Measurements from ENCODE around the gene CNBD2. TPM values are rescaled to one million over a fixed set of nuclear protein-coding genes. Genes with fewer than 3 reads are reported as not detected.

CNBD2 gene
- total RNA-seq, 1 experiment from 2014 or later, result 3.1 TPM

DNA sequence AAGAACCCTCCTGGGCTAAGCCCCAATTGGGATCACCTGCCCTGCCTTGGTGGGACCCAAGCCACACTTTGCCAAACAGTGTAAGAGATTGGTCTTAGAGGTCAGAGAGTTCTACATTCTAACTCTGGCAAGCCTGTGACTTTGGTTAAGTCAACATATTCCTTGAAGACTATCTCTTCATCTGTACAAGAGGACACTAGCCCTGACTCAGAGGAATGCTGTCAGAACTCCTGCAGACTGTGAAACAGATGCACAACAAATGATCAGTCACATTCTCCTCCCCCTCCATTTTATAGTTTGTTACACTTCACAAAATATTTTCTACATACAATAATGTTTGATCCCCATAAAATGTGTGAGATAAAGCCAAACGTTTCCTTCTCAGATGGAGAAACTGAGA is 94.4 kb downstream of the CNBD2 start:
- intact Hi-C loops (cut with micrococcal nuclease; ENCODE audit: unreplicated experiment), result no loop called here
- Histone ChIP-seq H3K27me3 (replicated peaks; ENCODE audit: insufficient read depth, low read depth, low read length, poor library complexity) (no peaks in the 10 kb centered on the region), H3K4me1 (ENCODE audit: insufficient read depth, low read length, poor library complexity, severe bottlenecking) (peaks cover 7% of the 10 kb centered on the region), H3K36me3 (ENCODE audit: insufficient read depth, low read length, poor library complexity, severe bottlenecking) (no peaks in the 10 kb centered on the region), H3K27ac (ENCODE audit: low read depth, low read length, poor library complexity, severe bottlenecking) (no peak overlapping the region), H3K4me3 (ENCODE audit: low read depth, low read length, poor library complexity, severe bottlenecking) (no peak overlapping the region), H3K9me3 (ENCODE audit: low read depth, low read length, poor library complexity, severe bottlenecking) (no peaks in the 10 kb centered on the region)
- TF ChIP-seq, protein P1, sequence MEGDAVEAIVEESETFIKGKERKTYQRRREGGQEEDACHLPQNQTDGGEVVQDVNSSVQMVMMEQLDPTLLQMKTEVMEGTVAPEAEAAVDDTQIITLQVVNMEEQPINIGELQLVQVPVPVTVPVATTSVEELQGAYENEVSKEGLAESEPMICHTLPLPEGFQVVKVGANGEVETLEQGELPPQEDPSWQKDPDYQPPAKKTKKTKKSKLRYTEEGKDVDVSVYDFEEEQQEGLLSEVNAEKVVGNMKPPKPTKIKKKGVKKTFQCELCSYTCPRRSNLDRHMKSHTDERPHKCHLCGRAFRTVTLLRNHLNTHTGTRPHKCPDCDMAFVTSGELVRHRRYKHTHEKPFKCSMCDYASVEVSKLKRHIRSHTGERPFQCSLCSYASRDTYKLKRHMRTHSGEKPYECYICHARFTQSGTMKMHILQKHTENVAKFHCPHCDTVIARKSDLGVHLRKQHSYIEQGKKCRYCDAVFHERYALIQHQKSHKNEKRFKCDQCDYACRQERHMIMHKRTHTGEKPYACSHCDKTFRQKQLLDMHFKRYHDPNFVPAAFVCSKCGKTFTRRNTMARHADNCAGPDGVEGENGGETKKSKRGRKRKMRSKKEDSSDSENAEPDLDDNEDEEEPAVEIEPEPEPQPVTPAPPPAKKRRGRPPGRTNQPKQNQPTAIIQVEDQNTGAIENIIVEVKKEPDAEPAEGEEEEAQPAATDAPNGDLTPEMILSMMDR (conservative IDR thresholded peaks at IDR 0.05; ENCODE audit: low read depth, low read length), result no peak
- CTCF ChIA-PET, result no interaction called here
- no TSS peak for BruUV-seq (replicated peaks)
- no peak for DNase-seq (ENCODE audit: low spot score)
- POLR2A ChIA-PET (ENCODE audit: low non-redundant PET), result no interaction called here

DNA sequence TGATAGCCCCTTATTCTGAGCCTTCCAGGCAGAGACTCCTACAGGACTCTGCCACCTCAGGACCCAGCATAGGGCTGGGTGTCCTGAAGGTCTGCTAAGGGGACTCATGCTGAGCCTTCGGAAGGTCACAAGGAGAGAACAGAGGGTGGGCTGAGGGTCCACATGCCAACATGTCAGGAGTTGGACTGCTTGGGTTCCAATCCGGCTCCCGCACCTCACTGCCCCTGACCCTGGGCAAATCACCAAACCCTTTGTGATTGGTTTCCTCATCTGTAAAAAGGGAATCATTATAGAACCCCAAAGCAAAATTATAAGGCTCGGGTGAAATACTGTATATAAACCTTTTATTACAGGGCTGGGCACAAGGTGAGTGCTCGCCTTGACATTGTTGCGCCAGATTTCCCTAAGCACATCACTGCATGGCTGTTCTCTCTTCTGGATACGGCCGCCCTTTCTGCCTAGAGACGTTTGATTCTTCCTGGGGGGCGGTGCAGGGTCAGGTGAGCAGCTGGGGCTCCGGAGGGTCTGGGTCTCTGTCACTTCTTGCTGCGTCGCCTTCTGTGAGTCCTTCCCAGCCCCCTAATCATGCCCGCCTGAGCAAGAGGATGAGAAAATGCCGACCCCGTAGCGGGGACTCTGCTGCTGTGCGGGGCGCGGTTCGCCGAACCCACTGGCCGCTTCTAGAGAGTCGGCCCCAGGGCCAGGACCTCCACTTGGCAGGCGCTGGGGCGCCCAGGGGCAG is 95.7 kb downstream of the CNBD2 start:
- TF ChIP-seq, protein P1 (conservative IDR thresholded peaks at IDR 0.05; ENCODE audit: low read depth, low read length), result no peak
- TF ChIP-seq EZH2 (IDR thresholded peaks at IDR 0.05; ENCODE audit: borderline replicate concordance, low read depth, low read length, poor library complexity, severe bottlenecking), result no peak
- no TSS peak for BruUV-seq (replicated peaks)
- CTCF ChIA-PET, result no interaction called here
- Histone ChIP-seq H3K36me3 (ENCODE audit: insufficient read depth, low read length, poor library complexity, severe bottlenecking) (no peaks in the 10 kb centered on the region), H3K27ac (ENCODE audit: low read depth, low read length, poor library complexity, severe bottlenecking) (no peak overlapping the region), H3K4me1 (ENCODE audit: insufficient read depth, low read length, poor library complexity, severe bottlenecking) (peaks cover 7% of the 10 kb centered on the region), H3K9me3 (ENCODE audit: low read depth, low read length, poor library complexity, severe bottlenecking) (no peaks in the 10 kb centered on the region), H3K27me3 (replicated peaks; ENCODE audit: insufficient read depth, low read depth, low read length, poor library complexity) (no peaks in the 10 kb centered on the region), H3K4me3 (ENCODE audit: low read depth, low read length, poor library complexity, severe bottlenecking) (peak overlapping the region; percentile 60)
- intact Hi-C loops (cut with micrococcal nuclease; ENCODE audit: unreplicated experiment), result no loop called here
- no peak for DNase-seq (ENCODE audit: low spot score)
- POLR2A ChIA-PET (ENCODE audit: low non-redundant PET), result no interaction called here

DNA sequence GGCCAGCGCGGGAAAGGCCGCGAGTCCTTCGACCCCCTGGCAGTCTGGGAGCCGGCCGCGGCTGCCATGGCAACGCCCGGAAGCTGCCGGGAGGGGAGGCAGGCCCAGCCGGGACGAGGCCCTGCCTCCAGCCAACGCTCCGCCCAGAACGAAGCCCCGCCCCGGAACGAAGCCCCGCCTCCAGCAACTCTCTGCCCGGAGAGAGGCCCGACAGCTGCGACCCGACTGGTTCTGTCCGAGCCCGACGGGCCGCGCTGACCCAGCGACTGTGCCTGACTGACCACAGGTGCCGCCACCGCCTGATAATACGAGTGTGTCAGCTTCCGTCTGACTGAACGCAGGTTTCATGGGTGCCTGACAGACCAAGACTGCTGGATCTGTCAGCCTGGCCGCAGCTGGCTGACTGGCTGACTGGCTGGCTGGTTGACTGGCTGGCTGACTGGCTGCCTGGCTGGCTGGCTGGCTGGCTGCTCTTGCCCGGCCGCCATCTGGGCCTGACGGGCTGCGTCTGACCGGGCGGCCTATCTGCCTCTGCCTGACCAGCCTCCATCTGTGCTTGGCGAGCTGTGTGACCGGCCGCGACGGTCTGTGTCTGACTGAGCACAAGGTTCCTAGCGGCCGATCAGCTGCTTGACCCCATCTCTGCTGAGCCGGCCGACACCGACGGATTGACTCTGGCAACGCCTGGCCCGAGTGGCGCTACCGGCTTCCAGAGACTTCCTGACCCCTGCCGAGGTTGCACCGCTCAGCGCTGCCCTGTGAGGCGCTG is 96.5 kb downstream of the CNBD2 start:
- Histone ChIP-seq H3K27ac (ENCODE audit: low read depth, low read length, poor library complexity, severe bottlenecking) (no peak overlapping the region), H3K27me3 (replicated peaks; ENCODE audit: insufficient read depth, low read depth, low read length, poor library complexity) (no peaks in the 10 kb centered on the region), H3K4me3 (ENCODE audit: low read depth, low read length, poor library complexity, severe bottlenecking) (peak overlapping the region; percentile 60), H3K4me1 (ENCODE audit: insufficient read depth, low read length, poor library complexity, severe bottlenecking) (peaks cover 7% of the 10 kb centered on the region), H3K36me3 (ENCODE audit: insufficient read depth, low read length, poor library complexity, severe bottlenecking) (no peaks in the 10 kb centered on the region), H3K9me3 (ENCODE audit: low read depth, low read length, poor library complexity, severe bottlenecking) (no peaks in the 10 kb centered on the region)
- CTCF ChIA-PET, result no interaction called here
- POLR2A ChIA-PET (ENCODE audit: low non-redundant PET), result no interaction called here
- no peak for TF ChIP-seq EZH2 (IDR thresholded peaks at IDR 0.05; ENCODE audit: borderline replicate concordance, low read depth, low read length, poor library complexity, severe bottlenecking)
- TF ChIP-seq, protein P1 (conservative IDR thresholded peaks at IDR 0.05; ENCODE audit: low read depth, low read length), result no peak
- intact Hi-C loops (cut with micrococcal nuclease; ENCODE audit: unreplicated experiment), result no loop called here
- BruUV-seq (replicated peaks), result no TSS peak
- DNase-seq (ENCODE audit: low spot score), result peak; percentile 85

Measured in A673 (cell line).